ENCODE measurements around the gene PLOD1. TPM values are rescaled to one million over a fixed set of nuclear protein-coding genes. Genes with fewer than 3 reads are reported as not detected.
"Not testable (repeated sequence)": the region's sequence is repeated elsewhere in the genome, so short reads cannot be mapped to it uniquely, and the experiment has no call there.

The PLOD1 gene
- polyA plus RNA-seq, 1 donor from 2014 or later, result 2.1 TPM

- no peaks in the 10 kb centered on the region for H3K79me2 ChIP-seq (replicated peaks; ENCODE audit: insufficient read depth, low read length)
- no peaks in the 10 kb centered on the region for H3F3A ChIP-seq (ENCODE audit: insufficient read depth, low read length, poor library complexity, severe bottlenecking)
- H3K9ac ChIP-seq (ENCODE audit: low read length), result no peak overlapping the region
- no peaks in the 10 kb centered on the region for H3K9me2 ChIP-seq (ENCODE audit: insufficient read depth, low read length)
- no peak overlapping the region for H3K4me2 ChIP-seq (ENCODE audit: low read length)
- no peaks in the 10 kb centered on the region for H3K9me3 ChIP-seq (ENCODE audit: low read length)
- H3K4me3 ChIP-seq (ENCODE audit: low read length), result no peak overlapping the region
- H2AFZ ChIP-seq (ENCODE audit: low read depth, low read length), result no peak overlapping the region
- no peak overlapping the region for H3K27ac ChIP-seq (ENCODE audit: low read length)
- H3K36me3 ChIP-seq (ENCODE audit: insufficient read depth, low read length), result no peaks in the 10 kb centered on the region
- TF ChIP-seq CTCF (IDR thresholded peaks at IDR 0.05; ENCODE audit: poor library complexity, severe bottlenecking) (no peak), EZH2 (IDR thresholded peaks at IDR 0.05; ENCODE audit: borderline replicate concordance, insufficient read depth, low read length, poor library complexity, severe bottlenecking) (no peak), MXI1 (conservative IDR thresholded peaks at IDR 0.05; ENCODE audit: poor library complexity, severe bottlenecking) (no peak), POLR2AphosphoS5 (IDR thresholded peaks at IDR 0.05) (no peak), RAD21 (conservative IDR thresholded peaks at IDR 0.05) (no peak), EP300 (conservative IDR thresholded peaks at IDR 0.05; ENCODE audit: poor library complexity, severe bottlenecking) (no peak), SMC3 (conservative IDR thresholded peaks at IDR 0.05; ENCODE audit: poor library complexity) (no peak), TAF1 (IDR thresholded peaks at IDR 0.05; ENCODE audit: low read depth) (no peak), REST (IDR thresholded peaks at IDR 0.05; ENCODE audit: borderline replicate concordance) (no peak)
- H3K27me3 ChIP-seq (ENCODE audit: insufficient read depth, low read depth, low read length), result peaks cover 15% of the 10 kb centered on the region
- no peaks in the 10 kb centered on the region for H4K20me1 ChIP-seq (ENCODE audit: insufficient read depth)
Measured at GRCh38 chr1:11903210-11903609, 31.3 kb upstream of the PLOD1 start.

GRCh38 chr1:11904156-11904555 is 30.4 kb upstream of the PLOD1 start:
- not testable (repeated sequence) for H3K4me3 ChIP-seq (ENCODE audit: low read length); H3K9me3 ChIP-seq (ENCODE audit: low read length); H3K9me2 ChIP-seq (ENCODE audit: insufficient read depth, low read length); H3K27me3 ChIP-seq (ENCODE audit: insufficient read depth, low read depth, low read length); H3K9ac ChIP-seq (ENCODE audit: low read length); H3K27ac ChIP-seq (ENCODE audit: low read length); H4K20me1 ChIP-seq (ENCODE audit: insufficient read depth); H3F3A ChIP-seq (ENCODE audit: insufficient read depth, low read length, poor library complexity, severe bottlenecking); H3K4me2 ChIP-seq (ENCODE audit: low read length); H3K79me2 ChIP-seq (replicated peaks; ENCODE audit: insufficient read depth, low read length); H2AFZ ChIP-seq (ENCODE audit: low read depth, low read length); H3K36me3 ChIP-seq (ENCODE audit: insufficient read depth, low read length)

- Histone ChIP-seq H3K27ac (ENCODE audit: low read length) (no peak overlapping the region), H3K9ac (ENCODE audit: low read length) (no peak overlapping the region), H3K9me2 (ENCODE audit: insufficient read depth, low read length) (no peaks in the 10 kb centered on the region), H3K27me3 (ENCODE audit: insufficient read depth, low read depth, low read length) (no peaks in the 10 kb centered on the region), H3K4me2 (ENCODE audit: low read length) (no peak overlapping the region), H2AFZ (ENCODE audit: low read depth, low read length) (no peak overlapping the region), H3K9me3 (ENCODE audit: low read length) (no peaks in the 10 kb centered on the region), H4K20me1 (ENCODE audit: insufficient read depth) (no peaks in the 10 kb centered on the region), H3K4me3 (ENCODE audit: low read length) (no peak overlapping the region), H3F3A (ENCODE audit: insufficient read depth, low read length, poor library complexity, severe bottlenecking) (no peaks in the 10 kb centered on the region), H3K36me3 (ENCODE audit: insufficient read depth, low read length) (no peaks in the 10 kb centered on the region), H3K79me2 (replicated peaks; ENCODE audit: insufficient read depth, low read length) (no peaks in the 10 kb centered on the region)
- TF ChIP-seq RAD21 (conservative IDR thresholded peaks at IDR 0.05) (no peak), CTCF (IDR thresholded peaks at IDR 0.05; ENCODE audit: poor library complexity, severe bottlenecking) (no peak), EZH2 (IDR thresholded peaks at IDR 0.05; ENCODE audit: borderline replicate concordance, insufficient read depth, low read length, poor library complexity, severe bottlenecking) (no peak), SMC3 (conservative IDR thresholded peaks at IDR 0.05; ENCODE audit: poor library complexity) (no peak), EP300 (conservative IDR thresholded peaks at IDR 0.05; ENCODE audit: poor library complexity, severe bottlenecking) (no peak)
Measured at GRCh38 chr1:11904978-11905377, 29.5 kb upstream of the PLOD1 start.
